Measurements from ENCODE around the gene CXCR3.

Gene CXCR3

DNA sequence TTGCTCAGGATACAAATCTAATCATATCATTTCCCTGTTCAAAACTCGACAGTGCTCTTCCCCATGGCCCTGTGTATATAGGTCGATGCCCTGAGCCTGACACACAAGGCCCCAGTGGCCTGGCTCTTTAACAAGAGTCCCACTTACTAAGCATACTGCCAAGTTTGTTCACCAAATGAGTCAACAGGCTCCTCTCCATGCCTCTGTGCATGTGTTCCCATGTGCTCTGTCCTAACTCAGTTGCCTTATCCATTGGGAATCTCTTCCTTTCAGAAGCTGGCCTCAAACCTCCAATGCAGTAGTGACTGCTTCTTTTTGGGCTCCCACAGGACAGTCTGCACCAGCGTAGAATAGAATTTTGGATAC is 18.9 kb upstream of the CXCR3 start:
- DNase-seq (ENCODE audit: low read depth, low spot score), result no peak

DNA sequence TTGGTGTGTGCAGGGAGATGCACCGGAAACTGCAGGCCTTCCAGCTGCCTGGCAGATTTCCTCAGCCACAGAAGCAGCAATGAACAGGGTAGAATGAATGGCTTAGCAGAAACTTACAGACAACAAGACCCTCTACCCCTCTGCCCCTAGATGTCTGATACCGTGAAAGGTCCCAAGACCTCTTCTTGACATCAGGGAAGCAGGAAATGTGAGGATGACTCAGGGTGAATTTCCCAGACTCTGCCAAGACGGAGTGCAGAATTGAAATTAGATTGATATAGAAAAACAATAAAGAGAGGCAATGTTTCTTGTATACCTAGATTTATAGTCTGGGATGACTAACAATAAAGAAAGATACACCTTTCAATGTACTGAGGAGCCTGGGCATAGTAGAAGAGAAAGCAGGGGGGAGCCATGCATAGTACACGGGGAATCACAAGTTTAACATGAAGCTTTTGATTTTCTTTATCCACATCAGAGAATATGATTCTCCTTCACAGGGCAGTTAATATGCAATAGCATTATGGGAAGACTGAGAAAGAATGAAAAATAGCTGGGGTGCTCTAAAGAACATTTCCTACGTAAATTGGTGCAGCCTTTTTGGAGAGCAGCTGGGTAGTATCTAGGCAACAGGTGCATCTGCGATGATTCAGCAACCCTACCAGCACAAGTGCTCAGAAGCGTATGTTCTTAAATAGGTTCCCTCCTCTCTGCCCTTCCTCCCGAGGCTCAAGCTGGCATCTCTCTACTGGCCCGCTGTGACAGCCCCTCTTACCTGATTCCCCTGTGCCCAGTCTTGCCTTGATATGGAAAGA is 18.3 kb upstream of the CXCR3 start:
- no peak for DNase-seq (ENCODE audit: low read depth, low spot score)

DNA sequence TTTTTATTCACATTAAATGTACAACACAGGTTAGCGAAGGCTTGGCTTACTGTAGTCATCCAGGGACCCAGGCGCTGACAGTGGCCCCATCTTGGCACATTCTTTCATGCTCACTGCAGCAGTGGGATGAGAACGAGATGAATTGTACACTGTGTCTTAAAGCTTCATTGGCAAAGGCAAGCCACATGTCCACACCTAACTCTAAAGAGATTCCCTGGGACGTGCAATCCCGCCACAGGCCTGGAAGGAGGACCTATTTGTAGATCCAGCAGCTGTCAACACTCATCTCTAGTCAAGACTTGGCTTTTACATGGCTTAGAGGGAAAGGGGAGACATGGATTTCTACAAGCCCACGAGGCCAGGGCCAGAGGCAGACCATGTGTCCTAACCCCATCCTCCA is 16.1 kb upstream of the CXCR3 start:
- DNase-seq (ENCODE audit: low read depth, low spot score), result no peak

DNA sequence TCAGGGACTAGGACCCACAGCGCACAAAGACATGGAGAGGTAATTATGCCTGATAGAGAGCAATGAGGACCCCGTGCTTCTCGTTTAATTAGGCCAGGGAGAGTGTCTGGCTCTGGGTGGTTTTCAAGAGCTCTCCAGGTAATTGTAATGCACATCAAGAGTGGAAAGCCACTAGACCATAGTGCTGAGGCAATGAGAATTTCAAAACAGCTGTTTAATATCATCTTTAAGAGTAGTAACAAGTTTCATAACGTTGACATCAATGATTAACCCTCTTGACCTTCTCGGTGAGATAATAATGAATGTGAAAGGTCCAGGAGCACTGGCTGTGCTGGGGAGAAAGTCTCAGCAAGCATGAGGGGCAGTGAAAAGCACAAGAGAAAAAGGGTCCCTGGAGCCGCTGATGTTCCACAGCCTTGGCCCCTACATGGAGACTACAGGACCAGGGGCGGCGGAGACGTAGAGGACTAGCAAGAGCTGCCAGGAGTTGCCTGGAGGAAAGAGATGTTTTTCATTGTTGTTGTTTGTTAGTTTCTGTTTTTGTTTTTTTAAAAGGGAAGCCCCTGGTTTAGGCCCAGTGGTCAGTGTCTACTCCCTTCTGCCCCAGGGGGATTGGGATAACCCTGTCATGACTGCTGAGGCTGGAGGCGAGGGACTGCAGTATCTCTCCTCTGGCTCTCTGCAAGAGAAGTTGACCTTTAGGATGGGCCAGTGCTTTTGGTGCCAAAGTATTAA is 14.8 kb upstream of the CXCR3 start:
- DNase-seq (ENCODE audit: low read depth, low spot score), result no peak

DNA sequence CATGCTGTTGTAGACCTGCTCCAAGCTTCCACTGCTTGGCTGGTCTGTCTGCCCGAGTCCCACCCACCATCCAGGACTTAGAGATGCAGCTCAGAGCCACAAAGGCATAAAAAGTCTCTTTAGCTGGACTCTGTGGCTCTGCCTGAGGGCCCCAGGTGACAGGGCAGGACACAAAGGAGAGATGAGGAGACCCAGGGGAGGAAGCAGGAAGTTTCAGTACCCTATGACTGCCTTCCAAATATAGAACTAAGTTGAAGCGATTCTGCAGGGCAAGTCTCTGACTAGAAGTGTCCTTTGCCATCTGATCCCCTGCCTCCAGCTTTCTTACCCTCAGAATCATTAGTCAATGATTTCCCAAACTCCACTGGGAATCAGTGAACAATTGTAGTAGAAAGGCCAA is 11.2 kb upstream of the CXCR3 start:
- DNase-seq (ENCODE audit: low read depth, low spot score), result no peak

DNA sequence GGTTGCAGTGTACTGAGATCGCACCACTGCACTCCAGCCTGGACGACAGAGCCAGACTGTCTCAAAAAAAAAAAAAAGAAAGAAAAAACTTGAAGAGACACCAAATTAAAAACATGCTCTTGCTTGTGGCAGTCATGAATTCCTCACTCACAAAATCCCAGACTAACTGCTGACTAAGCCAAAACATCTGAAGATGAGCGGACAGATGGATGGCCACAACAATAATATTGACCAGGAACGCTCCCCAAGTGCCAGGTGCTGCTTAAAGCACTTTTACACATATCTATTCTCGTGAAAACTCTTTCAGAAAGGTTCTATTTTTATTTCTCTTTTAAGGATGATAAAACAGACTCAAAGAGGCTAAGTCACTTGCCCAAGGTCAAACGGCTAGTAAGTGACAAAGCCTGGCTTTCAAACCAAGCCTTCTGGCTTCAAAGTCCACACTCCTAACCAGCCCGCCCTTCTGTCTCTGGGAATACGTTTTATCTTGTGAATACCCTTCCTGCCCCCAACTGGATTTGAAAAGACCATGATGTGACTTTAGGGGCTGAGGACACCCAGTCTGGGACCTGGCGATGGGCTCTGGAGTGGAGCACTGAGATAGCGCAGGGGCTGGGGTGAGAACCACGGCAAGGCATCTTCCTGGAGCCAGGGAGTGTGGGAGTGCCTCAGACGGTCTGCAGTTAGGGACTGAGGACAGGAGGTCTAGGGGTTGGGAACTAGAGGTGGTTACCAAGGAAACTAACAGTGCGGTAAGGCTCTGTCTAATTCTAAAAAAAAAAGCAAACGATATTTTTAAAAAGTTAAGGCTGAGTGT is 9.5 kb upstream of the CXCR3 start:
- DNase-seq (ENCODE audit: low read depth, low spot score), result no peak

DNA sequence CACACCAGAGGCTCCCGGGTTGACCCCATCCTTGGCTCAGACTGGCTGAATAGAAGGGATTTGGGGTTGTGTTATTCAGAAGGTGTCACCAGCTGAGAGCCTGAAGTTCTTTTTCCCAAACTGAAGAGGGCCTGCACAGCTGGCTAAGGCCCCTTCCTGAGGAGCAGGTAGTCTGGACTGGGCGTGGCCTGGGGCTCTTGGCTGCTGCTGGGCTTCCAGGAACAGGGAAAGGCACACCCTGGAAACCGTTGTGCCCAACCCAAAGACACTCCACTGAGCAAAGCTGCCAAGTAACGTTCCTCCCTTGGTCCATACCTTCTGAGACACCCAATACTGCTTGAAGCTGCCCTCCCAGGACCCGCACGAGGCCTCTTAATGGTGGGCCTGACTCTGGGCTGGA is 8.3 kb upstream of the CXCR3 start:
- DNase-seq (ENCODE audit: low read depth, low spot score), result no peak

DNA sequence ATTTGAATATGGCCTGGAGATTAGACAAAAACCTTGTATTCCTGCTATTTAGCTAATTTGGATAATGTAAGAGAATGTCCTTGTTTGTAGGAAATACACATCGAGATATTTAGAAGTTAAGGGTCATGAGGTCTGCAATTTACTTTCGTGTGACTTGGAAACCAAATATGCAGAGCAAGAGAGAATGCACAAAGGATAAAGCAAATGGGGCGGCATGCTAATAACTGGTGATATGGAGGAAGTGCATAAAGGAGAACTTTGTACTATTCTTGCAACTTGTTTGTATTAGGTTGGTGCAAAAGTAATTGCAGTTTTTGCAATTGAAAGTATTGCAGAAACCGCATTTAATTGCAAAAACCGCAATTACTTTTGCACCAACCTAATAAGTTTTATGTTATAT is 7.2 kb upstream of the CXCR3 start:
- no peak for DNase-seq (ENCODE audit: low read depth, low spot score)

DNA sequence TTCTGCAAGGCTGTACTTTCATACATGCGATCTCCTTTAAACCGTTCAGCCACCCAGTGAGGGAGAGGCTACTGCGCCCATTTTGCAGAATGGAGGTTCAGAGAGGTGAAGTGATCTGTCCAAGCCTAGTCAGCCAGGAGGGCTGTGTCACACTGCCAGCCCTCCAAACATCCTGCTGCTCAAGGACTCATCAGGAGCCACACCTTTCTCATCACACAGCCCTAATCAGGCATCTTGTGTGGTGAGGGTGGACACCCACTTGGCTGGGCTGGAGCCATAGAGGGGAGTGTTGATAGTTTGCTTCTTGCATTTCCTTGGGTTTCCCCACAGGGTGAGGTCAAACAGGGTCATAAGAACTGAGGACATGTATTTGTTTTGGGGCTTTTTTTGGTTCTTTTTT is 5.4 kb upstream of the CXCR3 start:
- no peak for DNase-seq (ENCODE audit: low read depth, low spot score)

DNA sequence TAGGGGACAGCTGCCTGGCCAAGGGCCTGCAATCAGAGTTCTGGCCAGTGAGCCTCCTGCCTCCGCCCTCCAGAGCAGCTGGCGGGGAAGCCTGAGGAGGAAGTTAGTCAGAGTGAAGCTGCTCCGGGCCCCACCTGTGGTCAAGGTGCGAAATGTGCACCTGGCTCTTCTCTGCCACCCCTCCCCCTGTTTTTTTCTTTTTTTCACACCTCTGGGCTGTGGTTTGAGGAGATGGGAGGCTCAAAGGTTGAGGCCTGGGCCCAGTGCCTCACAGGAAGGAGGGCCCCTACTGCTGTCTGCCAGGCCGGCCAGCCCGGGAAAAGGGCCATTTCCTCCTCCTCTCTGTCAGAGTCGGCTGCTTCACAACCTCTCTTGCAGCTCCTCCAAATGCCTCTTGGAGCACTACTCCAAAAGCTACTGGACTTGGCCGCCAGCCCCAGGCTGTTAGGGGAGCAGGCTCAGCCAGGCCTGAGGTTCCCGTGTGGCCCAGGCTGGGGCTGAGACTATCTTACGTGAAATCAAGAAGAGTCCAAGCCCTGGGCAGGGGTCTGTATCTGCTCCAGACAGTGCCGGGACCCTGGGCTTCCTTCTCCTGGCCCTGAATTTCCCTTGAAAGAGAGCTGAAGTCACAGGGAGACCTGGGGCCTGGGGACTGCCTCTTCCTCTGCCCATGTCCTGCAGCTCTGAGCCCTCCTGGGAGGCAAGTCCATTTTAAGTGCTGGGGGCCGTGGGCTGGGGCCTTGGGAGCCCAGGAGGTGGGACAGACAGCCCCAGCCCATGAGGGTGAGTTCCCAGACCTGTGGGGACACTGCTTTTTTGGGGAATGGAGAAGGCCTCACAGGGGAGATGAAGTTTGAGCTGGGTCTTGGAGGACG is 4.5 kb upstream of the CXCR3 start:
- no peak for DNase-seq (ENCODE audit: low read depth, low spot score)

DNA sequence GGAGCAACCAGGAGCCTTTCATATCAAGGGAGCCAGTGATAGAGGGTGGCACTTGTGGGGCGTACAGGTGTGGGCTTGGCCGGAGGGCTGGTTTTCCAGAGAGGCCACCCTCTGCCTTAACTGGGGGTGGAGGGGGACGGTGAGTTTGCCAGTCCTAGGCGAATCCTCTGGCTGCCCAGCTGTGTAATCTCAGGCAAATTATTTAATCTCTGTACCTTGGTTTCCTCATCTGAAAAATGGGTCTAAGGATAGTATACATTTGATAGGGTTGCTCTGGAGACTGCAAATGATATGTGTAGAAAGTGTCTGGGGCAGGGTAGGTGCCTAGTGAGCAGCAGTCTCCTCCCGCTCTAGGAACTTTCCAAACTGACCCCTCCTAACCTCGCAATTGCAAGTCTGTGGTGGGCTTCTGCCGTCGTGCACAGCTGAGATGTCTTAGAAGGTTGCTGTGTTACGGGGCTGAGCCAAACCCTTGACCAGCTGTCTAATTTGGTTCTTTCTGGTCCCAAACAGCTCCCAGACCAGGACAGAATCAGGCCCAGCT is 3.8 kb upstream of the CXCR3 start:
- no peak for DNase-seq (ENCODE audit: low read depth, low spot score)

DNA sequence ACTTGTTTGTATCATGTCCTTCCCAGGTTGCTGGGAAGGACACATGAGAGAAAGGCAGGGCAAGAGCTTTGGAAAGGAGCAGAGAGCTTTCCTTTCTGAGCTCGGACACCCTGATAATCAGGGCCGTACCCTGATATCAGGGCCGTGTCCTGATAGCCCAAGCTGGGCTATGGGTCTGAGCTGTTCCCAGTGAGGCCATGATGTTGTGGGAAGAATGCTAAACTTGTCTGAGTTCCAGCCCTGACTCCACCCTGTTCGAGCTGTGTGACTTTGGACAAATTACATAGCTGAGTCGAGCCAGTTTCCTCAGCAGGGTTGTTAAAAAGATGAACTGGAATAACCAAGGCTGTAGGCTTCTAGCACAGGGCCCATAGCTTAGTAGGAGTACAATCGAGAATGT is 3.3 kb upstream of the CXCR3 start:
- no peak for DNase-seq (ENCODE audit: low read depth, low spot score)

DNA sequence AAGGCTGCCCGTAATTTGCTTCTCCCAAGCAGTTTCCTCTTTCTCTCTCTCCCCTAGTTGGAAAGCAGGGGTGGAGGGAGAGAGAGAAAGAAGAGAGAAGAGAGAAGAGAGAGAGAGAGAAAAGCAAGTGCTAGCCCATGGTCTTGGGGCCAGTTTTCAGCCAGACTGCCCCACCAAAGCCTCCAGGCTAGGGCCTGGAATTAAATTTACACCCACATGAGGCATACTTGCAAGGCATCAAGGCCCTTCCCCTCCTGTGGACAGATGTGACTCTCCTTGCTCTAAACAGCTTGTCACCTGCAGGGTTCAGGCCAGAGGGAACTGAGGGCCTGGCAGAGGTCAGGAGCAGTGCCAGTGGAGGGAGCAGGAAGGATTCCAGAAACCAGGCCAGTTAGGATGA is 1.7 kb upstream of the CXCR3 start:
- no peak for DNase-seq (ENCODE audit: low read depth, low spot score)

DNA sequence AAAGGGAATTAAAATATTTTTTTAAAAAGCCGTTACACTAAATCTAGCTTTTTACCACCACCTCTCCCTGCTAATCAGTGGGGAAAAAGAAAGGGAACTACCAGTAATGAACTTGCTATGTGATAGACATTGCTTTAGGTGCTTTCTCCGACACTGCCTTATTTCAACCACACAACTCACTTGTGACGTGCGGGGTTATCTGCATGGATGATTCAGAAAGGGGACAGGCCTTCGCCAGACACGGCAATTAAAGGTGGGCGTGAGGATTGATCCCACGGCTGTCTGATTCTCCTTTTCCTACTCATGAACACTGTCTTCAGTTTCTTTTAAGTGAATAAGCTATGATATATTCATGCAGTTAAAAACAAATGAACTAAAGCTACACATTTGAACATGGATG is 882 bp upstream of the CXCR3 start:
- DNase-seq (ENCODE audit: low read depth, low spot score), result no peak

DNA sequence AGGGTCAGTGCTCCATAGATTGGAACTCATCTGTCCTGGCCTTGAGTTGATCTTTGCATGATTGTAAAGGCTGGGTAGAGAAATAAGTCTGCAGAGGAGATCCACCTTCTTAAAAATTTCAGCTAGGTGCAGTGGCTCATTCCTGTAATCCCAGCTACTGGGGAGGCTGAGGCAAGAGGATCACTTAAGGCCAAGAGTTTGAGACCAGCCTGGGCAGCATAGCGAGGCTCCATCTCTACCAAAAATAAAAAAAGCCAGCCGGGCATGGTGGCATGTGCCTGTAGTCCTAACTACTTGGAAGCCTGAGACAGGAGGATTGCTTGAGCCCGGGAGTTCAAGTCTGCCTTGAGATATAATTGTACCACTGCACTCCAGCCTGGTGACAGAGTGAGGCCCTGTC is 476 bp upstream of the CXCR3 start:
- DNase-seq (ENCODE audit: low read depth, low spot score), result no peak

DNA sequence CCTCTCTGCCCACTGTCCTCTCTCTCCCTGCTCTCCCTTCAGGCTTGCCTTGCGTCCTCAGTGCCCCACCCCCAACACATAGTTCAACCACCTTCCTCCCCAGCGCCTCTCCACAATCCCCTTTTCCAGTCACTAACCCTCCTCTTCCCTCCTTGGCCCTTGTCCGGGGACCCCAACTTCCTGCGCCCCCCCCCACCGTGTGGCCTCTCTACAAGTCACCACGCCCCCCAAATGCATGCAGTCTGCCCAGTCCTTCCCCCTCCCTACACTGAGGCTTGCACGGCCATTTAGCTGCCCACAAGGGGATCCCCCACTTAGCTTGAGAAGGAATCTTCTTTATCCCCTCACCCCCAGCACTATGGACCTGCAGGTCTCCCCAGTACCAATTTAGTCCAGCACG is 569 bp downstream of the CXCR3 start:
- DNase-seq (ENCODE audit: low read depth, low spot score), result no peak

DNA sequence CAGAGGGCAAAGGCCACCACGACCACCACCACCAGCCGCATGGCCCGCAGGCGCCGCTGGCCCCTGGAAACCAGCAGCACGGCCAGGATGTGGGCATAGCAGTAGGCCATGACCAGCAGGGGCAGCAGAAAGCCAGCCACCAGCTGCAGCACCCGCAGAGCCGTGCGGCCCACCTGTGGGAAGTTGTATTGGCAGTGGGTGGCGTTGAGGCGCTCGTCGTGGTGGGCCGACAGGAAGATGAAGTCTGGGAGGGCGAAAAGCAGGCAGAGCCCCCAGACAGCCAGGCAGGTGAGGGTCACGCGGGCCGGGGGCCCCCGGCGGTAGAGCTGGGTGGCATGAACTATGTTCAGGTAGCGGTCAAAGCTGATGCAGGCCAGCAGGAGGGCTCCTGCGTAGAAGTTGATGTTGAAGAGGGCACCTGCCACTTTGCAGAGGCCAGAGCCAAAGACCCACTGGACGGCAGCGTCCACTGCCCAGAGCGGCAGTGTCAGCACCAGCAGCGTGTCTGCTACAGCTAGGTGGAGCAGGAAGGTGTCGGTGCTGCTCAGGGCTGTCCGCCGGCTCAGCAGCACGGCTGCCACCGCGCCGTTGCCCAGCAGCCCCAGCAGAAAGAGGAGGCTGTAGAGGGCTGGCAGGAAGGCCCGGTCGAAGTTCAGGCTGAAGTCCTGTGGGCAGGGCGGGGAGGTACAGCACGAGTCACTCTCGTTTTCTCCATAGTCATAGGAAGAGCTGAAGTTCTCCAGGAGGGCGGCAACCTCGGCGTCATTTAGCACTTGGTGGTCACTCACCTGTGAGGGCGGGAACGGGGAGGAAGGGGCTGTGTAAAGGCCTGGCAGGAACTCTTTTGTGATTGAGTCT is 1.4 kb downstream of the CXCR3 start:
- no peak for DNase-seq (ENCODE audit: low read depth, low spot score)

DNA sequence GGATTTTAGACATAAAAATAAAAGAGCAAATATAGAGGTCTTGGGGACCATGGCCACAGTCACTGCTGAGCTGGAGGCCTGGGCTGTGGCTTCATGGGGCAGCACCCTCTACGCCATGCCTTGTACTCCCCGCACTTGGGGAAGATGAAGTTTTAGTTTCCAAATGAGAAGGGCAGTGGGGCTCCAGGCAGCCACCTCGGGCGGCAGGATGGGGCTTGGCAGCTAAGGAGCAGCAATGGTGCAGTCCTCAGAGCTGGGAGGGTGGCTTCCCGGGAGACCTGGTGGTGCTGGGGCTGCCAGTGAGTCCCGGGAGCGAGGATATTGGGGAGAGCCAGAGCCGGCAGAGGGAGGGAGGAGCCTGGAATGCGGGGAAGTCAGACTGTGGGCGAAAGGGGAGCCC is 2.4 kb downstream of the CXCR3 start:
- no peak for DNase-seq (ENCODE audit: low read depth, low spot score)

DNA sequence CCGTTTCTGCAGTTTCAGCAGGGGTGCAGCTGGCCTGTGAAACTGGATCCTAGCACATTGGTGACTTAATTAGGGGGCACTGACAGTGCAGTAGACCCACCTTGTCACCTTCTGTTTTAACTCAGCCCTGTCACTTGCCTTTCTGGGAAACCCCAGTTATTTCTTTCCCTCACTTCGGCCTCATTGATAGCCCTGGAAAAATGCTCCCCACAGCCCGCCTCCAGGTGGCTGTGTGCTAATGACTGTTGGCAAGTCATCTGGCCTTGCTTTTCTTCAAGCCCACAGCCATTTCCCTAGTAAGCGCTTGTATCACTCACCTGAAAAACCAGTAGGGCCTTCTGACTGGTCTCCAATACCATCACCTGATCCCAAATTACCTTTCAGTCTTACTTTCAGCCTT is 3.3 kb downstream of the CXCR3 start:
- DNase-seq (ENCODE audit: low read depth, low spot score), result no peak

DNA sequence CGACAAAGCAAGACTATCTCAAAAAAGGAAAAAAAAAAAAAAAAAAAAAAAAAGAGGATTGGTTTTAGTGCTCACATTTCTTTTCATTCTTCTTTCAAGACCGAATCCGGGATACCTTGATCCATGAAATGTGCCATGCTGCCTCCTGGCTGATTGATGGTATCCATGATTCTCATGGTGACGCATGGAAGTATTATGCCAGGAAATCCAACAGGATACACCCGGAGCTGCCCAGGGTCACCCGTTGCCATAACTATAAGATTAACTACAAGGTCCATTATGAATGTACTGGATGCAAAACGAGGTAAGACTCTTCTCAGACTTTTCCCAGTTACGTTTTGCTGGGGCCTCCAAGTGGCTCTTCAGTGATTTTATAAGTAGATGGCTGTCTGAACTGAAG is 6.1 kb downstream of the CXCR3 start:
- no peak for DNase-seq (ENCODE audit: low read depth, low spot score)
